ENCODE data around the gene XPNPEP1.

GRCh38 chr10:109852475-109853037, 70.8 kb downstream of the XPNPEP1 start:
- TF ChIP-seq, protein P1, sequence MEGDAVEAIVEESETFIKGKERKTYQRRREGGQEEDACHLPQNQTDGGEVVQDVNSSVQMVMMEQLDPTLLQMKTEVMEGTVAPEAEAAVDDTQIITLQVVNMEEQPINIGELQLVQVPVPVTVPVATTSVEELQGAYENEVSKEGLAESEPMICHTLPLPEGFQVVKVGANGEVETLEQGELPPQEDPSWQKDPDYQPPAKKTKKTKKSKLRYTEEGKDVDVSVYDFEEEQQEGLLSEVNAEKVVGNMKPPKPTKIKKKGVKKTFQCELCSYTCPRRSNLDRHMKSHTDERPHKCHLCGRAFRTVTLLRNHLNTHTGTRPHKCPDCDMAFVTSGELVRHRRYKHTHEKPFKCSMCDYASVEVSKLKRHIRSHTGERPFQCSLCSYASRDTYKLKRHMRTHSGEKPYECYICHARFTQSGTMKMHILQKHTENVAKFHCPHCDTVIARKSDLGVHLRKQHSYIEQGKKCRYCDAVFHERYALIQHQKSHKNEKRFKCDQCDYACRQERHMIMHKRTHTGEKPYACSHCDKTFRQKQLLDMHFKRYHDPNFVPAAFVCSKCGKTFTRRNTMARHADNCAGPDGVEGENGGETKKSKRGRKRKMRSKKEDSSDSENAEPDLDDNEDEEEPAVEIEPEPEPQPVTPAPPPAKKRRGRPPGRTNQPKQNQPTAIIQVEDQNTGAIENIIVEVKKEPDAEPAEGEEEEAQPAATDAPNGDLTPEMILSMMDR (IDR thresholded peaks at IDR 0.05): peak; percentile 80 to 91 (median 84)
- no peak for TF ChIP-seq POLR2A (IDR thresholded peaks at IDR 0.05)
